Muscle of back (tissue), 11 donors: ENCODE data around the gene NACC1. TPM values are rescaled to one million over a fixed set of nuclear protein-coding genes. Genes with fewer than 3 reads are reported as not detected.
A peak's percentile ranks its signal among the peaks of the same experiment; 100 is the strongest.

Source experiments
- DNase-seq, 3 donors: peaks; one replicate each; pipeline versions ENCODE4 v3.0.0 to v3.0.0-alpha.2; 2013
- polyA plus RNA-seq, 10 donors: library from polyadenylated mRNA; unstranded; fragments of 120-200 nt; gene quantifications; one replicate each; pipeline ENCODE4 v1.2.1, GENCODE V29; 2013; ENCODE audit not compliant: insufficient read length in 10 of 10

The NACC1 gene
- polyA plus RNA-seq, 10 donors = 13.4 to 23.2 (median 17.3) TPM

GRCh38 chr19:13086341-13086740 lies 31.7 kb upstream of the NACC1 start:
- no peak for DNase-seq

DNA sequence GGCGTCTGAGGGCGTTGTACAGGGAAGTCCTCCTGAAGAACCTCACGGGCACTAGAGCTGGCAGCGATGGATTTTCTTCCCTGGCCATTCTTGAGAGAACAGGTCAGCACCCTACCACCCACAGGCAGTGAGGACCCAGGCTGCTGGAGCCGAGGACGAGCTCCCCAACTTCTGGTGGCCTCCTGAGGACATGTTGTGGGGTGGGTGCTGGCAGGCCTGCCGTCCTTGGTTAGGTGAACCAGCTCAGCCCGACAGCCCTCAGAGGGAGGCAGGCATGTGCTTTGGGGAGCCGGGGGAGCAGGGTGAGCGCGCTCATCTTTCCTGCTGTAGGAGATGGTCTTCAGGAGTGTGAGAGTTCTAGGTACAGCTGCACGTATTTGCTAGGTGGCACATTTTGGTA lies 30.8 kb upstream of the NACC1 start:
- no peak for DNase-seq

- DNase-seq = no peak
Observed at GRCh38 chr19:13087795-13088537, 30.1 kb upstream of the NACC1 start.

DNA sequence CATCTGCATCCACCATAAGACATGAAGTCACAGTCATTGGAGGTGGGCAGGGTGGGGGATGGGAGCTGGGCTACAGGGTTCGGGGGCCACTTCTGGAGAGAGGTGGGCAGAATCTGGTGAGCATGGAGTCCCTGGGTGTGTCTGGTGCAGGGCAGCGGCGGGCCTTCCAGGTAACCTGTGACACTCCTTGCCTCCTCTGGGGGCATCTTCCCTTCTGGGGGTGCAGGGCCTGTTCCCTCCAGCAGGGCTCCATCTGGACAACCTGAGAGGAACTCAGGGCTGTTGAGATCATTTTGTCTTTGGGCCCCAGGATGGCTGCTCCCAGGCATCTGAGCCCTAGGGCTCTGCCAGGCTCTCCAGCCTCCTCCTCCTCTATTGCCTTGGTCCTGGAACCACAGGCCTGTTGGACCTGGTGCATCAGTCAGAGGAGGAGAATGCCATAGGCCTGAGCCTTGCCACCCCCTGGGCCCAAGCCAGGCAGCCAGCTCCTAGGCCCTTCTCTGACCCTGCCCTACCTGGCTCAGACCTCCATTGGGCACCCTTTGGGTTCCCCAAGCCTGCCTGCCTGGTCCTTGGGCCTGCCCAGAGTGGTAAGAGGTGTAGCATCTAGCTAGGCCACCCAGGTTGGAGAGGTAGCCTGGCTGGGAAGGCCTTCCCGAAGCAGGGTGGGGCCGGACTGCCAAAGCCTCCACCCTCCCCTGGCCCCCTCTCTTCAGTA lies 28.8 kb upstream of the NACC1 start:
- peak in 1 of 3 donors; percentile 15 for DNase-seq

GRCh38 chr19:13089857-13090507 lies 28.1 kb upstream of the NACC1 start:
- peak in 1 of 3 donors; percentile 19 for DNase-seq

GRCh38 chr19:13090511-13091231 lies 27.4 kb upstream of the NACC1 start:
- DNase-seq = peak in 1 of 3 donors; percentile 49

- peak; percentile 92 to 96 (median 93) for DNase-seq
Observed at GRCh38 chr19:13091400-13092157, 26.5 kb upstream of the NACC1 start.

- DNase-seq = no peak
Observed at GRCh38 chr19:13092158-13092543, 25.9 kb upstream of the NACC1 start.

DNA sequence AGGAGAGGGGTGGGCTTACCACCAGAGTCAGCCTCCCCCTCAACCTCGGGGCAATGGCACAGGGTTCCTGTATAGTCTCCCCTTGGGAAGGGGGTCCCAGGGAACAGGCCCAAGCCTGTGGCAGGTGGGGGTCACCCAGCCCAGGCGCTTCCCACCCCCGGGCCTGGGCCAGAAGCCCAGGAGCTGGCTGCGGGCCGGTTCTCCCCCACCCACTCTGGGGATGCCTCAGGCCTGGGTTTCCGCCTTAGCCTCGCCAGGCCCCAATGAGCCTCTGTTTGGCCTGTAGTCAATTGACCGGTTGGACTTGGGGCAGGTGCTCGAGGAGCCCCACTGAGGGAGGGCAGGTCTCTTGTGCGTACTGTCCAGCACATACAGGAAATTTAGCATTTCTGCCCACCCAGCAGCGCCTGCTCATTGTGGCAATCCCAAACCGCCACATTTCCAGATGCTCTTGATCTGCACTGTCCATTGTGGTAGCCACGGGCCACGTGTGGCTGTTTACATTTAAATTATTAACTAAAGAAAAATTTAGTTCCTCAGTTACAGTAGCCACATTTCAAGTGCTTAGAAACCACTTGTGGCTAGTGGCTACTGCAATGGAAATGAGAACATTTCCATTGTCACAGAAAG lies 25.3 kb upstream of the NACC1 start:
- DNase-seq = peak in 1 of 3 donors; percentile 64

- DNase-seq = peak; percentile 78 to 92 (median 88)
Observed at GRCh38 chr19:13093407-13094105, 24.5 kb upstream of the NACC1 start.

DNA sequence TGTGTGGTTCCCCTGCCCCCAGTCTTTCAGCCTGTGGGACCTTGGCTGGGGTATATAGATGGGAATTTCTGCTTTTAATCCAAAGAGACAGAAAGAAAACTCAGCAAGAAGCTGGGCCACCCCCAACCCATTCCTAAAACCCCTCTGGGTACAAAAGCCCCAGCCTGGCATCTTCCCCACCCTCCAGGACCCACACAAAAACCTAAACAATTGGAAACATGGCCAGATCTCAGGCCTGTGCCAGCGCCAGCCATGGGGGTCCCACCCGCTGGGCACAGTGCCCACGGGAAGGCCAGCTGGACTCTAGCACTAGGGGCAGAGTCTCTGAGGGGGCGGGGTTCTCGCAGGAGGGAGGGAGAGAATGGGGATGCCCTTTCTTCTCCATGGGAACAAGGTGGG lies 24.0 kb upstream of the NACC1 start:
- no peak for DNase-seq

GRCh38 chr19:13094771-13095392 lies 23.2 kb upstream of the NACC1 start:
- DNase-seq = peak in 1 of 3 donors; percentile 78

DNA sequence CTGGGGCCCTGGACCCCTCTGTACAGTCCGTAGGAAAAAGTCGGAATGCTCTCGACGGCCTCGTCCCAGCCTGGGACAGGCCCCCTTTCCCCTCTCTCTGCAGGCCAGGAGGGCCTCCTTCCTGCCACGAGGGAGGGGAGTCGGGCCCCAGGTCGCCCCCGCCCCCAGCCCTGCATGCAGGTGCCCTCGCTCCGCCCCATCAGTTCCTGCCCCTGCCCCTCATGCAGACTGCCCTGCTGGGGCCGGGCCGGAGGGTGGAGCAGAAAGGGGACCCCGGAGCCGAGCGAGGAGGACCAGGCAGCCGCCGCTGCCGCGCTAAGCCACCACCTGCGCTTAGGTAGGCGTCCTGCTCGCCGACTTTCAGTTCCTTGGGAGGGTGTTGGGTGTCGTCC lies 22.7 kb upstream of the NACC1 start:
- no peak for DNase-seq

DNA sequence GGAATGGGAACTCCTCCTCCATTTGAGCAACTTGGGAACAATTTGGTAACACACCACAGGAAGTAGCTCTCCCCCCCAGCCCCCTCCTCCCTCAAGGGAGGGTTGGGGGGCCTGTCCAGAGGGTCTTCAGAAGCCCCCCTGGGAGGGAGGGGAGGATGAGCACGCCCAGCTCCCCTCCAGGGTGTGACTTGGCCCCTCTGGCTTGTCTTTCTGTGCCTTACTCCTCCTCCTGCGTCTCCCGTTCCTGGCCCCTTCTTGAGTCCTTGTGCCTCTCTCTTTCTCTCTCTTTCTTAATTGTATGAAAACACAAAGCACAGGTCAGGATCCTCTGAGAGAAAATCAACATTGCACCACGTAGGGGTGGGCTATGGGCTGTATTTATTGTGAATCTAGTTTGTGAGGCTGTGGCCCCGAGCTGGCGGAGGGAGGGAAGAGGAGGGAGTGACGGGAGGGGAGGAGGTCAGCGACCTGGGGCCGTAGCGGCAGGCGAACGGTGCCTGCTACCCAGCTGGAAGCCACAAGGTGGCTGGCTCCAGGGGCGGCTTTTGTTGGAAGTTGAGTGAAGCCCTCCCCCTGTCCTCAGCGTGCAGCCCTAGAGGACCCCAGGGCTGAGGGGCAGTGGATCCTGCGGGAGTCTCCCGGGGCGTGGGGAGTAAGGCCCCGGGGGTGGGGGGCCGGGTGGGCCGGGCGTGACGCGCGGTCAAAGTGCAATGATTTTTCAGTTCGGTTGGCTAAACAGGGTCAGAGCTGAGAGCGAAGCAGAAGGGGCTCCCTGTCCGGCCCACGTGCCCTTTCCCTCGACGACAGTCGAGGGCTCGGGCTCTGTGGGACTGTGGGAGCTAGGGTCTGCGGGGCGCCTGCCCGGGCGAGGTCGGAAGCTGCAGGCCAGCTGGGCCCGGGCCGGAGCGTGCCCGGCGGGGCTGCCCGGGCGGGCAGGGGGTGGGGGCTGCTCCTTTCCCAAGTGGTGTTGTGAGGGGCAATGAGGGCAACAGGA lies 21.8 kb upstream of the NACC1 start:
- peak in 1 of 3 donors; percentile 69 for DNase-seq

GRCh38 chr19:13097033-13097462 lies 21.0 kb upstream of the NACC1 start:
- no peak for DNase-seq

DNA sequence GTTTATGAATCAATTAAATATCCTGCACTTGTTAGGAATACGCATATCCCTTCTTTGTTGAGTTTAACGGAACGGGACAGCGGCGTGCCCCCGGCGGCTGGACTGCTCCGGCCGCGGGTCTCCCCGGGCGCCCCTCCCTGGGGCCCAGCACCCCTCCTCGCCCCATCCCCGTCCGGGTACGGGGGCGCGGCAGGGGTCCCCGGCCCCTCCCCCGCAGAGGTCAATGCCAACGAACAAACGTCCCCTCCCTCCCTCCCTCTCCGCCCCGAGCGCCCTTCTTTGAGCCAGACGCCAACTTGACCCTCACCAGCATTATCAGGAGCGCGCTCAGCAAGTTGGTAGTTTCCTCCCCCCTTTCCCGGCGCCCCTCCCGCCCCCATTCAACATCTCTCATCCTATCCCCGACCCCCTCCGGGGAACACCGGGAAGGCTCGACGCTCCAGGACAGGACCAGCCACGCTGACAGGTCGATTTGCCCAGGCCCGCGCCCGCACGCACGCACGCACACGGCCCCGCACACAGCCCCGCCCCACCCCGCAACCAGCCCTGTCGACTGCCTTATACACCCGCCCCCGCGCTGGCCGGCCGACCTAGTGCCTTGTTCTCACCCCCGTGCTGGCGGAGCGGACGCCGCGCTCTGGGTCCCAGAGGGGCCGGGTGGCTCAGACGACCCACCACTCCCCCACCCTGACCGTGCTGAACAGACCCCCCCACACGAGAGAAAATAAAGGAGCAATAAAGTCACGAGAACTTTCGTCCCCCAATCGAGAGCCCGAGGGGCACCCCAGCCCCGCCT lies 20.4 kb upstream of the NACC1 start:
- DNase-seq = peak in 1 of 3 donors; percentile 52
